ENCODE results near the gene CCDC148.
"Not testable (repeated sequence)": the region's sequence is repeated elsewhere in the genome, so short reads cannot be mapped to it uniquely, and the experiment has no call there.

The CCDC148 gene

DNA sequence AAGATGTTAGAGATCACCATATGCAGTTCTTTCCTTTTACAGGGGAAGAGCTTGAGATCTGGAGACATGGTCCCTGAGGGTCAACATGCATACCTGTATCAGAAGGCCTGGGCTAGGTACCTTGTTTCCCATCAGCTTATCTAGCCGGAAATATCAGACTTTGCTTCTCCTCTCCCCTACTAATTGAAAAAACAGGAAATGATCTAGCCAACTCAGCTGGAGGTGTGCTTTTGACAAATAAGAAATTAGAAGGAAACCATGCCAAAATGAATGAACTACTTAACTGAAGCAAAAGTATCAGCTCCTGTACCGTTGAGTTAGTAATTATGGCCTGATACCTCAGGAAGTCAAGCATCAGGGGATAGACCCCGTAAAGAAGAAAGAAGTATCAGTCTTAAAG lies 20.6 kb upstream of the CCDC148 start:
- no peaks in the 10 kb centered on the region for H3K36me3 ChIP-seq
- no peaks in the 10 kb centered on the region for H3K9me3 ChIP-seq
- DNase-seq: no peak
- no peak overlapping the region for H3K4me3 ChIP-seq (ENCODE audit: low read depth, low read length)
- TF ChIP-seq, protein P1, sequence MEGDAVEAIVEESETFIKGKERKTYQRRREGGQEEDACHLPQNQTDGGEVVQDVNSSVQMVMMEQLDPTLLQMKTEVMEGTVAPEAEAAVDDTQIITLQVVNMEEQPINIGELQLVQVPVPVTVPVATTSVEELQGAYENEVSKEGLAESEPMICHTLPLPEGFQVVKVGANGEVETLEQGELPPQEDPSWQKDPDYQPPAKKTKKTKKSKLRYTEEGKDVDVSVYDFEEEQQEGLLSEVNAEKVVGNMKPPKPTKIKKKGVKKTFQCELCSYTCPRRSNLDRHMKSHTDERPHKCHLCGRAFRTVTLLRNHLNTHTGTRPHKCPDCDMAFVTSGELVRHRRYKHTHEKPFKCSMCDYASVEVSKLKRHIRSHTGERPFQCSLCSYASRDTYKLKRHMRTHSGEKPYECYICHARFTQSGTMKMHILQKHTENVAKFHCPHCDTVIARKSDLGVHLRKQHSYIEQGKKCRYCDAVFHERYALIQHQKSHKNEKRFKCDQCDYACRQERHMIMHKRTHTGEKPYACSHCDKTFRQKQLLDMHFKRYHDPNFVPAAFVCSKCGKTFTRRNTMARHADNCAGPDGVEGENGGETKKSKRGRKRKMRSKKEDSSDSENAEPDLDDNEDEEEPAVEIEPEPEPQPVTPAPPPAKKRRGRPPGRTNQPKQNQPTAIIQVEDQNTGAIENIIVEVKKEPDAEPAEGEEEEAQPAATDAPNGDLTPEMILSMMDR (IDR thresholded peaks at IDR 0.05; ENCODE audit: low read depth, low read length): no peak
- H3K4me1 ChIP-seq: no peaks in the 10 kb centered on the region
- no peaks in the 10 kb centered on the region for H3K27me3 ChIP-seq

DNA sequence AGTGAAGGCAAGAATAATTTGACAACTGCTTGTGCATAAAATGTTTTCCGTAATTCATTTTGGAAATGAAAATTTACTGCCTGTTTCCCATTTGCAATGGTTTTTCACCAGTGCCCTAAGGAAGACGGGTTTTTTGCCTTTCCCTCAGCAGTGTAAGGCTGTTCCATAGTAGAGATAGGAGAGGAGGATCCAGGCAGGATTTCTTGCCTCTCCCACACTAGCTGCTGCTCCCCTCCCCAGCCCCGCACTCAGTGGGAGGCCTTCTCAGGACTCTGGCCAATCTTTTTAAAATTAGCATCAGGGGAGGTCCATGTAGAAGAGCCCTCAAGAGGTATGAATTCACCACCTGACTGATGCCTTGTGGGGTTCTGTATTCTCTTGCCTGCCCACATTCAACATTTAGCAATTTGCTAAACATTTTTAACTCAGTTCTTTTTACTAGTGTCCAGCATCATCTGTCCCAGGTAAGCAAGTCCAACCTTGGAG lies 18.0 kb upstream of the CCDC148 start:
- DNase-seq; H3K27me3 ChIP-seq; H3K9me3 ChIP-seq; H3K36me3 ChIP-seq; H3K4me1 ChIP-seq; H3K4me3 ChIP-seq (ENCODE audit: low read depth, low read length): not testable (repeated sequence)

DNA sequence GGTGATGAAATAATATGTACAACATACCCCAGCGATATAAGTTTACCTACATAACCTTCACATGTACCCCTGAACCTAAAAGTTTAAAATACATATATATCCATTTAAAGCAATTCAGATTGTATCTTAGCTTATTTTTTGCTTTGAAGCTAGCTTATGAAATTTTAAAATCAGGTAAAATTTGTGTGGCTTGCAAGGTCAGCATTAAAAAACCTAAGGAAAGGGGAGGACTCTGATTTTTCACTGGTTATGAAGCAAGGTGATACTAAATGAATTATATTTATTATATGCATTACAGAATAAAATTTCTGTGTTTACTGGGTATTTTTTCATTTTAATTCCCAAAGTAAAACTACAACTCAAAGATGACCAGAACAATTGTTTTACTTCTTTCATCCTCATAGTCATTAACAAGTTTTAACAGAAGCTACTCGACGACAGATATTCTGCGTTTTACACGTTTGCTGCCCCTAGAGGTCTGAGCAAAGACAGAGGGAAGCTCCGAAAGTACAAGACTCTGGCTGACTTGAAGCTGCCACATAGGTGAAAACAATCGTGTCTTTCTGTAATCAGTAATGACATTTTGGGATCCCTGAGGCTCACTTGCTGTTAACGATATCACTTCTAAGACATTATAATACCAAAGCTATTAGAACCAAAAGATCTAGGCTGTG lies 17.3 kb upstream of the CCDC148 start:
- no peaks in the 10 kb centered on the region for H3K27me3 ChIP-seq
- TF ChIP-seq, protein P1 (IDR thresholded peaks at IDR 0.05; ENCODE audit: low read depth, low read length): peak; percentile 21
- no peaks in the 10 kb centered on the region for H3K36me3 ChIP-seq
- no peaks in the 10 kb centered on the region for H3K4me1 ChIP-seq
- no peaks in the 10 kb centered on the region for H3K9me3 ChIP-seq
- H3K4me3 ChIP-seq (ENCODE audit: low read depth, low read length): no peak overlapping the region
- DNase-seq: no peak

DNA sequence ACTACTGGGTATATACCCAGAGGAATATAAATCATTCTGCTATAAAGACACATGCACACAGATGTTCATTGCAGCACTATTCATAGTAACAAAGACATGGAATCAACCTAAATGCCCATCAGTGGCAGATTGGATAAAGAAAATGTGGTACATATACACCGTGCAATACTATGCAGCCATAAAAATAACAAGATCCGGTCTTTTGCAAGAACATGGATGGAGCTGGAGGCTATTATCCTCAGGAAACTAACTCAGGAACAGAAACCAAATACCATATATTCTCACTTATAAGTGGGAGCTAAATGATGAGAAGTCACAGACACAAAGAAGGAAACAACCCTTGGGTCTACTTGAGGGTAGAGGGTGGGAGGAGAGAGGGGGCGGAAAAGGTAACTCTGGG lies 16.7 kb upstream of the CCDC148 start:
- H3K36me3 ChIP-seq; H3K4me3 ChIP-seq (ENCODE audit: low read depth, low read length); H3K4me1 ChIP-seq; H3K9me3 ChIP-seq; DNase-seq; H3K27me3 ChIP-seq: not testable (repeated sequence)

DNA sequence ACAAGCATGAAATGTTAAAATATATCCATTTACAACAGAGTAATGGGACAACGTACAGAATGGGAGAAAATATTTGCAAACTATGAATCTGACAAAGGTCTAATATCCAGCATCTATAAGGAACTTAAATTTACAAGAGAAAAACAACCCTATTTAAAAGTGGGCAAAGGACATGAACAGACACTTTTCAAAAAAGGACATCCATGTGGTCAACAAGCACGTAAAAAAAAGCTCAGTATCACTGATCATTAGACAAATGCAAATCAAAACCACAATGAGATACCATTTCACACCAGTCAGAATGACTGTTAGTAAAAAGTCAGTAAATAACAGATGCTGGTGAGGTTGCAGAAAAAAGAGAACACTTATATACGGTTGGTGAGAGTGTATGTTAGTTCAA lies 16.3 kb upstream of the CCDC148 start:
- H3K36me3 ChIP-seq; H3K27me3 ChIP-seq; H3K9me3 ChIP-seq; H3K4me3 ChIP-seq (ENCODE audit: low read depth, low read length); H3K4me1 ChIP-seq; DNase-seq: not testable (repeated sequence)

DNA sequence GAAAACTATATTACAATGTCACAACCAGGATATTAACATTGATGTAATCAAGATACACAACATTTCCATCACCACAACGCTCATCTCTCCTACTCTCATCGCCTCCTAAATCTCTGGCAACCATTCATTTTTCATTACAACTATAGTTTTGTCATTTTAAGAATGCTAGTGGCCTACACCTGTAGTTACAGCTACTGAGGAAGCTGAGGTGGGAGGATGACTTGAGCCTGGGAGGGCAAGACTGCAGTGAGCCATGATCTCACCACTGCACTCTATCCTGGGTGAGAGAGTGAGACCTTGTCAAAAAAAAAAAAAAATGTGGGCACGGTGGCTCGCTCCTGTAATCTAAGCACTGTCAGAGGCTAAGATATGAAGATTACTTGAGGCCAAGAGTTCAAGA lies 10.7 kb upstream of the CCDC148 start:
- no peaks in the 10 kb centered on the region for H3K9me3 ChIP-seq
- TF ChIP-seq, protein P1 (IDR thresholded peaks at IDR 0.05; ENCODE audit: low read depth, low read length): no peak
- no peak for DNase-seq
- no peaks in the 10 kb centered on the region for H3K27me3 ChIP-seq
- H3K4me3 ChIP-seq (ENCODE audit: low read depth, low read length): no peak overlapping the region
- no peaks in the 10 kb centered on the region for H3K36me3 ChIP-seq
- H3K4me1 ChIP-seq: no peaks in the 10 kb centered on the region

DNA sequence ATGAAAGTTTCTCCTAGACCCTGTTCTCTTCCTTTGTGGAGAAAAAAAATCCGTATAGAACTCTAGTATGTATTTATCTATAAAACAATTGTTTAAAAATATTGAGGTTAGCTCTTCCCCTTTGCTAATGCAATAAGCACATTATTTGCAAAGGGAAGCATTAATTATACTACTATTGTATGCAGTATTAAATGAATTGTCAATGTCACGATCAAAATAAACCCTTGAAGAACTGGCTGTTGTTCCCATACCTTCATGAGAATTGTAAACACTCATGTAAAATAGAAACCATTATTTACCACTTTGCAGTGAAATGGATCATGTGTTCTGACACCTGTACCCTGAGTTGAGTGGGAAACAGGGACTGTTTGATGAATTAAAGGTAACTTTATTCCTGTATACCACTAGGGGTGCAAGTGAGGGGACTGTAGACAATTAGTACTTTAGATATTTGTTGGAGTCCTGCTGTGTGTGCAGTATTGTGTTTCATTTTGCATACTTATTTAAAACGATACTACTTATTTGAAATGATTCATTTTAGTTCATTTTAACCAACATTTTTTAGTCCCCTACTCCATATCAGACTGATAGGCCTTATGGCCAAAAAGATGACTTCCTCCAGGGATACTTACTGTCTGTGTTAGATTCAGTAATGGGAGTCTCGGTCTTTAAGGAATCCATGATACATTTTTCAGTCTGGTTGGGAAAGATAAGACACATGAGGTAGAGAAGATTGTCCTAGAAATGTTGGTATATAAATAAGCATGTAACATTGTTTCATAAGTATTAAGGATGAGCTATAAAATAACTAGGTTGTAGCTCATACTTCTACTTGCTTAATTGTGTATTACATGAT lies 8.1 kb upstream of the CCDC148 start:
- Histone ChIP-seq H3K27me3 (no peaks in the 10 kb centered on the region), H3K4me1 (no peaks in the 10 kb centered on the region), H3K36me3 (no peaks in the 10 kb centered on the region), H3K4me3 (ENCODE audit: low read depth, low read length) (no peak overlapping the region), H3K9me3 (no peaks in the 10 kb centered on the region)
- DNase-seq: no peak
- TF ChIP-seq, protein P1 (IDR thresholded peaks at IDR 0.05; ENCODE audit: low read depth, low read length): peak; percentile 45

Data from BE2C (cell line).